Limb (tissue), 2 donors: ENCODE results near the gene TFRC.
"Not testable (repeated sequence)": the region's sequence is repeated elsewhere in the genome, so short reads cannot be mapped to it uniquely, and the experiment has no call there.

Experiments
- DNase-seq, 2 donors: peaks; one replicate each; pipeline ENCODE4 v3.0.0-alpha.2; 2016; ENCODE audit errors: extremely low spot score in 2 of 2

The TFRC gene

DNA sequence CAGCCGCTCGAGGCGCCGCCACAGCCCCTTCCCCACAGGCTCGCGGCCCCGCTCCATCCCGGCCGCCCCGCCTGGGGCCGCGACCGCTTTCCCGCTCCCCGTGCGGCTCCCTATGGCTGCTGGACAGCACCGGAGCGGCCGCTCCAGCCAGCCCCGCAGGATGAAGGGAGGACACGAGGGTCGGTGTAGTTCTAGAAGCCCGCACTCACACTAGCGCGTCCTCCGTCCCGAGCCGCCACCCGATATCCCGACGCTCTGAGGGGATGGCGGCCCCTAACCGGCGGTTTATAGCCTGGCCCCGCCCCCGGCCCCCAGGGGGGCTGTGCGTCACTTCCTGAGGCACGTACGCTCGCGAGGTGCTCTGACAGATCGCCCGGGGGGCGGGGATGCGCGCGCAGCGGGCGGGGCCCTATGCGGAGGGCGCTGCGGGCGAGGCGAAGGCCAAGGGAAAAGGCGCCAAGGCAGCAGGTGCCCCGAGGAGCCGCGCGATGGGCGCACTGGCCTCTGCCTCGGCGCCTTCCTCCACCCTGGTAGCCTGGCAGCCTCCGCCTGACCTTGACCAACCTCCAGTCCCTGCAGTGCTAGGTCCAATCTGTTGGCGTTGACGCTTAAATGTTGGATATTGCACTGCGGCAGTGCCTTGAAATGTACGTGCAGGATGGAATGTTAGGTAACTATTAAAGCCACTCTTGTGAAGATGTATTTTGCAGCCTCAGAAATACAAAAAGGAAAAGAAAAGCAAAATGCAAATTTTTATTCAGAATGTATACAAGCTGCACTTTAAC lies at the start of gene TFRC:
Gene TFRC (minus strand): TSS at position 257 of the 785 bp plus-strand sequence. CDS start 4,991 bp downstream, outside the sequence.
- peak; percentile 92 to 98 for DNase-seq

DNA sequence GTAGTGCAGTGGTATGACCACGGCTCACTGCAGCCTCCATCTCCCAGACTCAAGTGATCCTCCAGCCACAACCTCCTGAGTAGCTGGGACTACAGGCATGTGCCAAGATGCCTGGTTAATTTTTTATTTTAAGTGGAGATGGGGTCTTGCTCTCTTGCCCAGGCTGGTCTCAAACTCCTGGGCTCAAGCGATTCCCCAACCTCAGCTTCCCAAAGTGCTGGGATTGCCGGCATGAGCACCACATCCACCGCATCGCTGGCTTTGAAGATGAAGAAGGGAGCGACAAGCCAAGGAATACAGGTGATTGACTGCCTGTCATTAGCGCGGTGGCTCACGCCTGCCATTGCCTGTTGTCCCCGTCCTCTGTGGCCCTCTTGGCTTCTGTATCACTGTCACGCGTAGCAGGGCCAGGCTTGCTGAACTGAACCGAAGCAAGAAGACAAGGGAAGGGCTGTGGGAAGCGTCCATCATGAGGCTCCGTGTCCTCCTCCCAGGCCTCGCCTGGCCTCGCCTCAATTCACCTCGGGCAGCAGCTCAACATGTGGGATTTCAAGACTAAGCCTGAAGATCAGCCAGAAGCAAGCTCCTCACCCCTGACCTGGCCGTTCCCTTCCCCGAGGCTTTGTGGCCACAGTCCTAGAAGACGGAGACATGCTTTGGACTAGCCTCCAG lies 46.4 kb upstream of the TFRC start:
- DNase-seq: no peak

DNA sequence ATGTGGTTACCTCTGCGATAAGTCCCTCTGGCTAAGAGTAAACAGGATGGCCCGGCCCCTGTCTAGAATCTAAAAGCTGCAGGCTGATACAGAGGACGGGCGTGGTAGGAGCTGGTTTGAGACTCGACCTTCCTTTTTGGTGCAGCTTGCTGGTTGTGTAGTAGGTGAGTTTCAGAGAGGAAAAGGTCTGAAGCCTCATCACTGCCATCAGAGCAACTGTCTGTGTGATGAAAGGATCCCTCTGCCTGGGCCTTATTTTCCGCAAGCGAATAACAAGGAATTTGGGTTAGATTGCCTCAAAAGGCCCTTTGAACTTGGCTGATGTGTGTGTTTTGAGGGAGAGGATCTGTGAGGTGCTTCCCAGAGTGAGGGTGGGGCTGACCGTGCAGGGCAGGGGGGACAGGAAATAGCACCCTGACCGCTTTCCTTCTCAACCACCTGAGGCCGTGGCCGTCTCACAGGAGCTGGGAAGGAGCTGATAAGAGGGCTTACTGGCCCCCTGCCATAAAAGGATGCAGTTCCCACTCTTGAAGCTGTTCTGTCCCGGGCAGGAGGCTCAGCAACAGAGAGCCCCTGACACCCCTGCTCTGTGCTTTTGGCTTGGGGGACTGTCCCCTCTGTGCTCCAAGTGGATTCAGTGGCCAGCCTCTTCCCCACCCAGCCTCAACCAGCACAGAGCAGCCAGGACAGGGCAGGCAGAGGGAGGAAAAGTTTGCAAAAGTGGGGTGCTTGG lies 45.6 kb upstream of the TFRC start:
- no peak for DNase-seq

DNA sequence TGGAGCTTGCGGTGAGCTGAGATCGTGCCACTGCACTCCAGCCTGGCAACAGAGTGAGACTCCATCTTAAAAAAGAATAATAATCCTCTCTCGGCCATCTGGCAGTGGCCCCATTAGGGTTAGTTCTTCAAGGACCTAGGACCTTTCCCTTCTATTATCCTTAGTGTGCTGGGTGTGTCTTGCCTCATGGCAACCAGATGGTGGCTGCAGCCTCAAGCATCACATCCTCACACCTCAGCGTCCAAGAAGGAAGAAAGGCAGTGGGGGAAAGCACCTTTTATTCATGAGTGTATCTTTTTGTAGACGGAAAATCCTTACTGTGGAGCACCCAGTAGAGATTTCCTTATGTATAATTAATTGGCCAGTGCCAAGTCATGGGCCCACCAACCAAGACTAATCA lies 42.7 kb upstream of the TFRC start:
- no peak for DNase-seq

DNA sequence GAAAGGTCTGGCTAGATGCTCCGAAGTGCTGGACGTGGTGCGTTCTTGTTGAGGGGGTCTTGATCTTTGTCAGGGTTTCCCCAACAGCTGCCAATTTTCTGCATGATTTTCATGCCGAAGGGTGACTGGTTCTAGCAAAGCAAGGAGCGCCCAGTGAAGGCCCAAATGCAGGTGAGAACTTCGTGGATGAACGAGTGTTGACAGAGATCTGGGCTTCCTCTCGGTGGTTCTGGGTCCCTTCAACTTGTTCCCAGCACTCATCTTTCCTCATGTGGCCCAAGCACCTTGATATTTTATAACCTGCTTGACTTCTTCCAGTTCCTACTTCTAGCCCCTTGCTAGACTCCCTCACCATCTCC lies 40.8 kb upstream of the TFRC start:
- DNase-seq: no peak

DNA sequence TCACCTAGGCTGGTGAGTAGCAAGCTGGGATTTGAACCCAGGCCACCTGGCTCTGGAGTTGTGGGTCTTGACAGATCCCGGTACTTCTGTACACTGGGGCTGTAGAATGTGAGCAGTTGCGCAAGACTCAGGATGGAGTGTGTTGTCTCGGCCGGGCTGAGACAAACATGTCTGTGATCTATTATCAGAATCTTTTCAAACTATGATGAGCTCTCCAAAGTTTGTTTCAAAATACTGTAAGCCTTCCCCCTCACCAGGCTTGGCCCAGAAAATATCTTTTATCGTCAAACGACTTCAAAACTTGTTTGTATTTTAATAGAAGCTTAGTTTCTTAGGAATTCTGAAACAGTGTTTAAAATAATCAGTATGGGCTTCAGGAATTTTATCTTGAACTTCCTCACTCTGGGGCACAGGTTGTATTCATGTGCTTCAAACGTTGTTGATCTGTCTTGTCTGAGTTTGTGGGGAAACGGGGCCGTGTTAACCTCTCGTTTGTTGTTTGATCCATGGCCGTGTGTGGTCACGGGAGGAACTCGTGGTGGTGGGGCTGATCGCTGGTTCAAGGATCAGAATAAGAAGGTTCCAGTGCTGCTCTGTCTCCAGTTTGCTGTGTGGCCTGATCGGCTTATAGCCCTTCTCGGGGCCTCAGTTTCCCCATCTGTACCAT lies 40.3 kb upstream of the TFRC start:
- no peak for DNase-seq

DNA sequence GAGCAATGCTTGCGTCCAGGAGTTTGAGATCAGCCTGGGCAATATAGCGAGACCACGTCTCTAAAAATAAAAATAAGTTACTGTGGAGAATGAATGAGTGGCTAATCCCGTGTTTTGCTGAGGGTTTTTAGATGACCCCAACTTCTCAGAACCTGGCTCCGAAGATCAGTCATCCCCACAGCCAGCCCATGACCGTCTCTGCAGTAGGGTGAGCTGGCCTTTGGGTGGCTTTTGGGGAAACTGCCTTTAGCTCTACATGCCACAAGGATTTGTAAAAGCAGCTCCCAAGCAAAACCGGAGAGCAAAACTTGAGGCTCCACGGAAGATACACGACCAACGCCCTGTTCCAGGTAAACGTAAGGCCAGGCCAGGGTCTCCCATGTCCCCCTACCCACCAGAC lies 39.2 kb upstream of the TFRC start:
- DNase-seq: no peak

DNA sequence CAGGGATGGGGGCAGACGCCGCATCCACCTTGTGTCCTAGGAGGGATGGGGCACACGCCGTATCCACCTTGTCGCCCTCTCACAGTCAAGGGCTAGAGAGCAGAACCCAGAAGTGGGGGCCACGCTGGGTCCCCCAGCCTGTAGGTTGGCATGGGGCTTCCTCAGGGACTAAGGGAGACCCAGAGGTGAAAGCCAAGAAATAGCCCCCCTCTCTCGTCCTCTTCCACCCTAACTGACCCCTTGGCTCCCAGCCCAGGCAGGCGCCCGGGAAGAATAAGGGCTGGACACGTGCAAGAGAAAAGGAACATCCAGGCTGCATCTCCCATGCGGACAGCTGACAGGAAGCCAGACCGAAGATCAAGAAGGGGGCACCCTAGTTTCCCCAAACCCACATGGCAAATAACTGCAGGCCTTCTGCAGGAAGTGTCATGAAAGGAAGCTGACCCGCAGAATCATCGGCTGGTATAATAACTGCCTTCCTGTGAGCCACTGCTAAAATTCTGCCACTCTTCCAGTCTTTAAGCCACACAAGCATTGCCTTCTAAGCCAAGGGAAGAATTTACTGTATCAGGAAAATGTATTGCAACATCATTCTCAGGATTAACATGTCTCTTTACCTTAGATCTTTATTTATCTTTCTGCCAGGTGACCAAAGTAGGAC lies 38.5 kb upstream of the TFRC start:
- DNase-seq: peak in 1 of 2 donors; percentile 36

DNA sequence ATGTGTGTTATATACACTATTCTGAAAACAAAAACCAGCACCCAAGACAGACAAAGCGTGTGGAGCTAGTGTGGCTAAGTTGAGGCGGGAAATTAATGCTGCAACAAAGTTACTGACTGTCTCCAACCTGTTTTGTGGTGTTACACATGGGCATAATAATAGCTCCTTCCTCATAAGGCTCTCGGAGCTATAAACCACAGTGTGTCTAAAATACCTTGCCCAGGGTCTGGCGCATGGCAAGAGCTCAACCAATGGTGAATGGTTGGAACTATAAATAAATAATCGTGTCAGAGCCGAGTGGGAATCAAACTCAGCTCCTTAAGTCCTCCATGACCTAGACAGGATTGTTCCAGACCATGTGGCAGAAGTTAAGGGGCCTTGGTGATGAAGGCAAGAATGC lies 35.9 kb upstream of the TFRC start:
- no peak for DNase-seq

DNA sequence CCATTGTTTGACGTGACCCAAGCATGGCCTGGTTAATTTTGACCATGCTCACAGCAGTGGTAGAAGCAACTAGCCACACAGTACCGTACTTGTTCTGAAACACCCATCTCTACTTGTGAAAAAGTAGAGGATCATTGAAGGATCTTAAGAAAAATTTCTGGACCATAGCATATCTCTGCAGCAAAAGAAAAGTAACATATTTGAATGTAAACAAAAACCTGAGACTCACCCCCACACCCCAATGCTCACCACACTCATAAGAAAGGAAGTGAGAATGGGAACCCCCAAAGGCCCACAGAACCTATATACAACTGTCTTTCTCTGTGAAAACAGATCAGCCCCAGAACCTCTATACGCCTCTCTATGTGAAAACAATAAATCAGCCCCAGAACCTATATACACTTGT lies 33.8 kb upstream of the TFRC start:
- no peak for DNase-seq

DNA sequence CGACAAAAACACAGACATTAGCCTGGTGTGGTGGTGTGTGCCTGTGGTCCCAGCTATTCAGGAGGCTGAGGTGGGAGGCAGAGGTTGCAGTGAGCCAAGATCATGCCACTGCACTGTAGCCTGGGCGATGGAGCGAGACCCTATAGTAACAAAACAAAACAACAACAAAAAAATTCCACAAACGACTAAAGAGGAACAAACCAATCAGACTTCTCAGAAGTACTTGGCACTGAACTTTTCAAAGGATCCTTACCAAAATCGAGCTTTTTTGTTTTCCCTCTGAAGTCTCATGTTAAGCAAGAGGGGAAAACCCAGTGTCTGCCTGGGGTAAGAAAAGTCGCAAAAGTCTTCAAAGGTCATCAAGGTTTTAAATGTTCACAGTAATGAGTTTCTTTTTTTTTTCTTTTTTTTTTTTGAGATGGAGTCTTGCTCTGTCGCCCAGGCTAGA lies 30.1 kb upstream of the TFRC start:
- DNase-seq: no peak

DNA sequence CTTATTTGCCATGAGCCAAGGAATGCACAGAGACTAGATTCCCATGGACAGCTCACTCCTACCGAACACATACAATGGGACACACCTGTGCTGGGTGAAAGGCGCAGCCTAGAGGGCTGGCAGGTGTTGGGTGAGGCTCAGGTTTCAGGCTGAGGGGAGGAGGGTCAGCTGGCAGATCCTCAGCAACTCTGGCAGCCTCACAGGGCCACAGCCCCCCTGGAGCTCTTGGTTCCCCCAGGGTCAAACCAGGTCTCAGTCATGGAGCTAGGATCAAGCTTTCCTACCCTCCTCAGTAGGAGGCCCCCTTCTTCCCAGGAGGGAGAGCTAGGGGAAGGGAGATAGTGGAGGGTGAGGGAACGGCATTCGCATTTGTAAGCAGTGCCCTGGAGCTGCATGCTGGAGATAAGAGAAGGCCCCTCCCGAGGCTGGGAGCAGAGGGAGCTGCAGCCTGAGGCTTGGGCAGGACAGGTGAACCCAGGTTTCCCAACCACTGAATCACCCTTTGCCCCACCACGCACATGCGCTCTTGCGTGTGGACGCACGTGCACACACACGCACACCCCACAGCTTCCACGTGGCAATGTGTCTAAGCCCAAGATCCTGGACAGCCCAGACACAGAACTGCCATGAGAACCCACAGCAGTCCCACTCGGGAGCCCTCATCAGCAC lies 26.3 kb upstream of the TFRC start:
- DNase-seq: no peak

DNA sequence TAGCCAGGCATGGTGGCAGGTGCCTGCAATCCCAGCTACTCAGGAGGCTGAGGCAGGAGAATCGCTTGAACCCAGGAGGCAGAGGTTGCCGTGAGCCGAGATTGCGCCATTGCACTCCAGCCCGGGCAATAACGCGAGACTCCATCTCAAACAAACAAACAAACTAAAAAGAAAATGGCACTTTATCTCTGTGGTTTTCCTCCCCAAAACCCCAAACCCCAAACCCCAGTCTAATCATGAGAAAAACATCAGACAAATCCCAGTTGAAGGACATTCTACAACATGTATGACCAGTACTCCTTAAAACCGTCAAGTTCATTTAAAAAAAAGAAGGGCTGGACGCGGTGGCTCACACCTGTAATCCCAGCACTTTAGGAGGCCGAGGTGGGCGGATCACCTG lies 22.8 kb upstream of the TFRC start:
- DNase-seq: not testable (repeated sequence)

DNA sequence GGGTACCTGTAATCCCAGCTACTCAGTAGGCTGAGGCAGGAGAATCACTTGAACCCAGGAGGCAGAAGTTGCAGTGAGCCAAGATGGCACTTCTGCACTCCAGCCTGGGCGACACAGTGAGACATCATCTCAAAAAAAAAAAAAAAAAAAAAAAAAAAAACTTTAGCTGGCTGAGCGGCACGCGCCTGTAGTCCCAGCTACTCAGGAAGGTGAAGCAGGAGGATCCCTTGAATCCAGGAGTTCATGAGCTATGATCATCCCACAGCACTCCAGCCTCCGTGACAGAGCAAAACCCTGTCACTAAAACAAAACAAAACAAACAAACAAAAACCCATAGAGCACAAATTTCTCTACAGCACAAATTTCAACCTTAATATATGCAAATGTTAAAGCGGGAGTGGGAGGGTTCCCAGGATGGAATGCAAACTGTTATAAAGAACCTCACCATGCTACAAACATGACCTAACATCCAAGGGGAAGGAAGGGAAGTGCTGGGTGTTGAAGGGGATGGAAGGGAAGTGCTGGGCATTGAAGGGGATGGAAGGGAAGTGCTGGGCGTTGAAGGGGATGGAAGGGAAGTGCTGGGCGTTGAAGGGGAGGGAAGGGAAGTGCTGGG lies 16.6 kb upstream of the TFRC start:
- not testable (repeated sequence) for DNase-seq

DNA sequence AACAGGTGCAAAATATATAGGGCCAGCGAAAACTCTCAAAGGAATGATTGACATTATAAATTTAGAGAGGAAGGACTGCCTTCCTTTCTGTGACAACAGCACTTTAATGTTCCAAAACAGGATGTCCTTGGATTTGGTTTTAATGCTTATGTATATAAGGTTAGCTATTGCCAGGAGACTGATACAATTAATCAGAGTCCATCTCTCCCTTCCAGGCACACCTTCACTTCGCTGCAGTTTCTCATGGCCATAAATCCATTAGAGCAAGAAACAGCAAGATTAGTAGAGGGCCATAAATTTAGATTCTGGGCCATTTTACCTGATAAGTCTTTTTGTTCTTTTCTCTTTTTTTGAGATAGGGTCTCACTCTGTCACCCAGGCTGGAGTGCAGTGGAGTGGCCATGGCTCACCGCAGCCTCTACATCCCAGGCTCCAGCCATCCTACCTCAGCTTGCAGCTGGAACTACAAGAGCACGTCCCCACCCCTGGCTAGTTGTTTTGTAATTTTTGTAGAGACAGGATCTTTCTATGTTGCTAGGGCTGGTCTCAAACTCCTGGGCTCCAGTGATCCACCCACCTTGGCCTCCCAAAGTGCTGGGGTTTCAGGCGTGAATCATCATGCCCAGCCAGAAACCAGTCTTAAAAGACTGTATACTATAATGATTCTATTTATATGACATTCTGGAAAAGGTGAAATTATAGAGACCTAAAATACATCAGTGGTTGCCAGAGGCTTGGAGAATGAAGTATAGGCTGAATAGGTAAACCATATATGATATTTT lies 15.7 kb upstream of the TFRC start:
- no peak for DNase-seq

DNA sequence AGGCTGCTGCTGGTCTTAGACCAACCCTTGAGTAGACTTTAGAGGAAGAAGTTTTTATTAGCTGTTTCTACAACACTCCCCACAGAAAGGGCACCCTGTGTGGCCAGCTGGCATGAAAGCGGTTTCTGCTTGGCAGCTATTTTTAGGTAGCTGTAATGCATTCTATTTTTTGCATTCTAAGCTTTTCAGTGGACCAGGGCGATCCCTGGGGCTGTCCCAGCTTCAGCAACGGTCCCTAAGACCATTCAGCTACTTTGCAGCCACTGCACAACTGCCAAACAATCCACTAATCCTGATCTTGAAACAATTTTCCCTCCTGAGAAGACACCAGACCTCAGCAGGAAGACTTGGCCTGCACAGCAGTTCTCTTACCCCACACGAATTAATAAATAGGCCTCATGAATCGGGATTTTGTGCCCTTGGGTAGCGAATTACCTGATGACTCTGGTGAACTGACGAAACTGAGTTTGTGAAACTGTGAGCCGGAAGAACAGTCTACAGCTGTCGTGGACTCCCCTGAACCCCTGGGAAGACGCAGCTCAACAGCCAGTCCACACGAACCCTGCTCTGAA lies 14.6 kb upstream of the TFRC start:
- peak; percentile 37 to 40 for DNase-seq

DNA sequence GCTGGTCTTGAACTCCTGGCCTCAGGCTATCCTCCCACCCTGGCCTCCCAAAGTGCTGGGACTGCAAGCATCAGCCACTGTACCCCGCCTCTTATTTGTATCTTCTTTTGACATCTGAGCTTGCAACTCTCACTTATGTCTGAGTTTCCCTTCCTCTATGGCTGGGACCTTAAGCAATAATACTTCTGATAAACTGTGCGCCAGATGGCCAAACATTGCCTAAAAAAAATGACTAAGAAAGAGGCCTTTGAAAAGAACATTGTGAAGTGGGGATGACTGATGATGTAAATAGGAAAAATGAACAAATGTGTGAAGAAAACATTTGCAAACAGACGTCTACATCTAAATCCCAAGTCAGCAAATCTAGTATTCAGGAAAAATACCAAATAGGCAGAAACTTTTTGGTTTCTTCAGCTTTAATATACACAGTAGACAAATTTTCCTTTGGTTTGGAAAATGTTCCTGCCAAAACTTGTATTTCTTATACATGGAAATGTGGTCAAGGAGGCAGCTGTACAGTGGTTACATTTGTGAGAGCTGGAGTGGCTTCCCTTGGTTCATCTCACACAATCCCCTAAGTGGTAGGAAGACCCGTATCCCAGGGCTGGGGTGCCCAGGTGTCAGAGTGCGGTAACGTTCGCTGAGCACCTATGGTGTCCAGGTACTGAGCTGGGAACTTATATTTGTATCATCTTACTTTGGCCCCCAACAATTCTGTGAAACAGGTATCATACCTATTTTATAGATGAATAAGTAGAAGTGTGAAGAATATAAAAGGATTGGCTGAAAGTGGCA lies 11.6 kb upstream of the TFRC start:
- DNase-seq: peak in 1 of 2 donors; percentile 20

DNA sequence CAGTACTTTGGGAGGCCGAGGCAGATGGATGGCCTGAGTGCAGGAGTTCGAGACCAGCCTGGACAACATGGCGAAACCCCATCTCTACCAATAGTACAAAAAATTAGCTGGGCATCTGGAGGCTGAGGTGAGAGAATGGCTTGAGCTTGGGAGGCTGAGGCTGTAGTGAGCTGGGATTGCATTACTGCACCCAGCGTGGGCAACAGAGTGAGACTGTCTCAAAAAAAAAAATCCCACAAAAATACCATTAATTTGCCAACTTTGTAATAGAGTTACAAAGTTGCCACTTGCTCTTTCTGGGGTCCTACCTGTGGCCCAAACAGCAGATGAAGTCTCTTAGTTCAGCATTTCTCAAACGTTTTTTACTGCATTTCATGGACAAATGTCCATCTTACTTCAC lies 6.0 kb upstream of the TFRC start:
- no peak for DNase-seq
